Osteoblast (primary cell): ENCODE data around the gene QDPR. TPM values are rescaled to one million over a fixed set of nuclear protein-coding genes. Genes with fewer than 3 reads are reported as not detected.

Experiments
- DNase-seq: peaks from one replicate; pipeline ENCODE4 v3.0.0; 2011; ENCODE audit warnings: low spot score, mixed read lengths; ENCODE audit not compliant: insufficient read length; ENCODE audit errors: missing footprints
- H2AFZ ChIP-seq: 2 replicates; pipeline ENCODE4 v1.6.0; 2011; ENCODE audit warnings: mild to moderate bottlenecking, low read length
- H3K27ac ChIP-seq: 2 replicates; pipeline ENCODE4 v1.5.1; 2011; ENCODE audit warnings: mild to moderate bottlenecking, low read depth, low read length, moderate library complexity
- H3K27me3 ChIP-seq: 2 replicates; pipeline ENCODE4 v1.6.0; 2012; ENCODE audit warnings: mild to moderate bottlenecking, control low read depth, inconsistent platforms, low read length, moderate library complexity; ENCODE audit not compliant: insufficient read depth
- H3K36me3 ChIP-seq: 2 replicates; pipeline ENCODE4 v1.5.1; 2011; ENCODE audit warnings: mild to moderate bottlenecking, low read length, control low read depth, moderate library complexity; ENCODE audit not compliant: insufficient read depth
- H3K4me1 ChIP-seq: 2 replicates; pipeline ENCODE4 v1.5.1; 2011; ENCODE audit warnings: mild to moderate bottlenecking, low read length, control low read depth, moderate library complexity; ENCODE audit not compliant: insufficient read depth
- H3K4me2 ChIP-seq: 2 replicates; pipeline ENCODE4 v1.6.0; 2011; ENCODE audit warnings: mild to moderate bottlenecking, low read length; ENCODE audit not compliant: insufficient read depth
- H3K4me3 ChIP-seq: fragments of 200-600 bp; sonication (generic); 3 replicates; pipeline ENCODE4 v1.5.1; 2012; ENCODE audit warnings: mild to moderate bottlenecking, low read length, inconsistent platforms; ENCODE audit not compliant: insufficient read depth
- H3K79me2 ChIP-seq: 2 replicates; pipeline ENCODE4 v1.6.0; 2012; ENCODE audit warnings: mild to moderate bottlenecking, low read length, control low read depth, inconsistent platforms; ENCODE audit not compliant: insufficient read depth
- H3K9me3 ChIP-seq: 2 replicates; pipeline ENCODE4 v1.5.1; 2011; ENCODE audit warnings: low read depth, low read length, control low read depth
- H4K20me1 ChIP-seq: 2 replicates; pipeline ENCODE4 v1.6.0; 2012; ENCODE audit warnings: mild to moderate bottlenecking, low read length, control low read depth; ENCODE audit not compliant: insufficient read depth
- total RNA-seq: library from RNA; depleted of rRNA; stranded (reverse); fragments of >200 nt; gene quantifications from 2 replicates; pipeline ENCODE4 v1.2.3, GENCODE V29; 2012
- TF ChIP-seq, protein P1 (sequence below): IDR thresholded peaks from 2 replicates; pipeline ENCODE4 v1.5.1; 2011; ENCODE audit warnings: mild to moderate bottlenecking, low read depth, low read length, moderate library complexity; ENCODE audit errors: extremely low read depth

Gene QDPR
- total RNA-seq, 1 donor = 11.9 TPM

DNA sequence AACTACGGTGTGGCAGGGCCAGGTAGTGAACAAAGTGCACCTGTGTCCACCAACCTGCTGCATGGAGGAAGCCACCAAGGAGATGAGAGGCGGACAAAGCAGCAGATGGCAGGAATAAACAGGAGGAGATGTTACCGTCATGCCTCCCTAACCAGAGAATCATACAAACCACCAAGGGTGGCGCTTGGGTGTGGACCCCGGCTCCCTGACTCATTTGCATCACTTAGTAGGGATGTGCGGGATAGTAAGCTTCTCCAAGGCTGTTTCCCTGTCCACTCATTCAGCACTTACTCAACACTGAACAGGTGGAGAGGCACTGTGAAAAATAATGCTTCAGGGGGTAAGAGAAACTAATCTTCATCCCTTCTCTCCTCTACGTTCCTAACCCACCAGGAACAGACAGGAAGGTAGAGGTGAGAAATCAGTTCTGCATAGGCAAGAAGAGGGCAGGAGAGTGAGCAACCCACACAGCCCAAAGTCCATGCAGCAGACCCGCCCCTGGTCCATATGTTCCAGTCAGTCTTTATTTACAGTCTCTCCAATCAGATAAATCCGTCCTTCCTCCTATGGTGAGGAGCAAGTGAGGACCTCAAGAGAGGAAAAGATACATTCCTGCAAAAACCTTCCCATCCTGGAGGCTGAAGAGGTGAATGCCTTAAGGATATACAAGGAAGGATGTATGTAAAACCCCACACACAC lies 34.0 kb downstream of the QDPR start:
- Histone ChIP-seq H3K27ac (no peak overlapping the region), H3K4me2 (no peak overlapping the region), H3K4me3 (no peak overlapping the region), H3K36me3 (no peaks in the 10 kb centered on the region), H3K27me3 (no peaks in the 10 kb centered on the region), H3K79me2 (no peaks in the 10 kb centered on the region), H3K9me3 (peaks cover 5% of the 10 kb centered on the region), H3K4me1 (peaks cover 4% of the 10 kb centered on the region), H2AFZ (no peak overlapping the region), H4K20me1 (no peaks in the 10 kb centered on the region)
- TF ChIP-seq, protein P1, sequence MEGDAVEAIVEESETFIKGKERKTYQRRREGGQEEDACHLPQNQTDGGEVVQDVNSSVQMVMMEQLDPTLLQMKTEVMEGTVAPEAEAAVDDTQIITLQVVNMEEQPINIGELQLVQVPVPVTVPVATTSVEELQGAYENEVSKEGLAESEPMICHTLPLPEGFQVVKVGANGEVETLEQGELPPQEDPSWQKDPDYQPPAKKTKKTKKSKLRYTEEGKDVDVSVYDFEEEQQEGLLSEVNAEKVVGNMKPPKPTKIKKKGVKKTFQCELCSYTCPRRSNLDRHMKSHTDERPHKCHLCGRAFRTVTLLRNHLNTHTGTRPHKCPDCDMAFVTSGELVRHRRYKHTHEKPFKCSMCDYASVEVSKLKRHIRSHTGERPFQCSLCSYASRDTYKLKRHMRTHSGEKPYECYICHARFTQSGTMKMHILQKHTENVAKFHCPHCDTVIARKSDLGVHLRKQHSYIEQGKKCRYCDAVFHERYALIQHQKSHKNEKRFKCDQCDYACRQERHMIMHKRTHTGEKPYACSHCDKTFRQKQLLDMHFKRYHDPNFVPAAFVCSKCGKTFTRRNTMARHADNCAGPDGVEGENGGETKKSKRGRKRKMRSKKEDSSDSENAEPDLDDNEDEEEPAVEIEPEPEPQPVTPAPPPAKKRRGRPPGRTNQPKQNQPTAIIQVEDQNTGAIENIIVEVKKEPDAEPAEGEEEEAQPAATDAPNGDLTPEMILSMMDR = no peak
- peak; percentile 10 for DNase-seq

- no peaks in the 10 kb centered on the region for H3K36me3 ChIP-seq
- H3K27ac ChIP-seq = no peak overlapping the region
- no peaks in the 10 kb centered on the region for H4K20me1 ChIP-seq
- no peak for DNase-seq
- H3K9me3 ChIP-seq = peaks cover 5% of the 10 kb centered on the region
- peaks cover 4% of the 10 kb centered on the region for H3K4me1 ChIP-seq
- no peaks in the 10 kb centered on the region for H3K27me3 ChIP-seq
- H3K4me3 ChIP-seq = no peak overlapping the region
- H2AFZ ChIP-seq = no peak overlapping the region
- H3K79me2 ChIP-seq = no peaks in the 10 kb centered on the region
- H3K4me2 ChIP-seq = no peak overlapping the region
- TF ChIP-seq, protein P1 = no peak
Observed at GRCh38 chr4:17476853-17477252, 35.0 kb downstream of the QDPR start.

GRCh38 chr4:17475481-17475880 lies 36.4 kb downstream of the QDPR start:
- Histone ChIP-seq H3K27ac (no peak overlapping the region), H3K36me3 (no peaks in the 10 kb centered on the region), H3K79me2 (no peaks in the 10 kb centered on the region), H3K4me3 (no peak overlapping the region), H4K20me1 (no peaks in the 10 kb centered on the region), H3K4me1 (peaks cover 4% of the 10 kb centered on the region), H3K9me3 (no peaks in the 10 kb centered on the region), H2AFZ (no peak overlapping the region), H3K4me2 (no peak overlapping the region), H3K27me3 (no peaks in the 10 kb centered on the region)
- TF ChIP-seq, protein P1 = no peak
- peak; percentile 82 for DNase-seq

GRCh38 chr4:17469931-17470674 lies 41.8 kb downstream of the QDPR start:
- no peak for DNase-seq
- no peaks in the 10 kb centered on the region for H4K20me1 ChIP-seq
- no peaks in the 10 kb centered on the region for H3K9me3 ChIP-seq
- no peak overlapping the region for H3K4me2 ChIP-seq
- H3K79me2 ChIP-seq = no peaks in the 10 kb centered on the region
- TF ChIP-seq, protein P1 = no peak
- no peaks in the 10 kb centered on the region for H3K36me3 ChIP-seq
- no peak overlapping the region for H2AFZ ChIP-seq
- no peak overlapping the region for H3K27ac ChIP-seq
- no peaks in the 10 kb centered on the region for H3K4me1 ChIP-seq
- H3K4me3 ChIP-seq = no peak overlapping the region
- no peaks in the 10 kb centered on the region for H3K27me3 ChIP-seq
